ENCODE data around the gene CEACAM7.

The CEACAM7 gene

GRCh38 chr19:41688098-41688497 lies at the start of gene CEACAM7:
Gene CEACAM7 (minus strand): TSS chr19:41688270. CDS start chr19:41688165, 105 bp downstream.
- no peak within 1 kb of the TSS for H3K27ac ChIP-seq
- TF ChIP-seq, protein P1, sequence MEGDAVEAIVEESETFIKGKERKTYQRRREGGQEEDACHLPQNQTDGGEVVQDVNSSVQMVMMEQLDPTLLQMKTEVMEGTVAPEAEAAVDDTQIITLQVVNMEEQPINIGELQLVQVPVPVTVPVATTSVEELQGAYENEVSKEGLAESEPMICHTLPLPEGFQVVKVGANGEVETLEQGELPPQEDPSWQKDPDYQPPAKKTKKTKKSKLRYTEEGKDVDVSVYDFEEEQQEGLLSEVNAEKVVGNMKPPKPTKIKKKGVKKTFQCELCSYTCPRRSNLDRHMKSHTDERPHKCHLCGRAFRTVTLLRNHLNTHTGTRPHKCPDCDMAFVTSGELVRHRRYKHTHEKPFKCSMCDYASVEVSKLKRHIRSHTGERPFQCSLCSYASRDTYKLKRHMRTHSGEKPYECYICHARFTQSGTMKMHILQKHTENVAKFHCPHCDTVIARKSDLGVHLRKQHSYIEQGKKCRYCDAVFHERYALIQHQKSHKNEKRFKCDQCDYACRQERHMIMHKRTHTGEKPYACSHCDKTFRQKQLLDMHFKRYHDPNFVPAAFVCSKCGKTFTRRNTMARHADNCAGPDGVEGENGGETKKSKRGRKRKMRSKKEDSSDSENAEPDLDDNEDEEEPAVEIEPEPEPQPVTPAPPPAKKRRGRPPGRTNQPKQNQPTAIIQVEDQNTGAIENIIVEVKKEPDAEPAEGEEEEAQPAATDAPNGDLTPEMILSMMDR (IDR thresholded peaks at IDR 0.05): no peak
- TF ChIP-seq ZFX (IDR thresholded peaks at IDR 0.05; ENCODE audit: borderline replicate concordance): no peak

GRCh38 chr19:41735071-41735600 lies 47.1 kb upstream of the CEACAM7 start:
- H3K27ac ChIP-seq: no peak overlapping the region
- TF ChIP-seq, protein P1 (IDR thresholded peaks at IDR 0.05): no peak
- TF ChIP-seq ZFX (IDR thresholded peaks at IDR 0.05; ENCODE audit: borderline replicate concordance): no peak

DNA sequence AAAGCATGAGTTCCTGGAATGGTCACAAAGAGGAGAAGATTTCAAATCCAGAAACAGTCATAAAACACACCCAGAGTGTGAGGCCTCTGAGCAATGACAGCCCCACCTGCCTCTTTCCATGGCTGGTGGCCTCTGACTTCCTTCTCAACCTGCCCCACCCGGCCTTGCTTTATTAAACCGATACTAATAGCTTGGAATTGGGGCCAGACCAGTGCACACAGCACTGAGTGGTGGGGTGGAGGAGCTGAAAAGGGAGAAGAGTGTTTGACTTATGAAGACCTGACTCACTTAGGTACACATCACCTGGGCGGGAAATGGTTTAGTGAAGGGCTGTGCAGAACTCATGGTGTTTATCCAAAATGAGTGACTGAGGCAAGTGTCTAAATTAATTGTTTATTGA lies 46.5 kb upstream of the CEACAM7 start:
- TF ChIP-seq, protein P1 (IDR thresholded peaks at IDR 0.05): no peak
- no peak for TF ChIP-seq ZFX (IDR thresholded peaks at IDR 0.05; ENCODE audit: borderline replicate concordance)
- no peak overlapping the region for H3K27ac ChIP-seq

GRCh38 chr19:41734156-41734555 lies 46.1 kb upstream of the CEACAM7 start:
- TF ChIP-seq ZFX (IDR thresholded peaks at IDR 0.05; ENCODE audit: borderline replicate concordance): no peak
- no peak overlapping the region for H3K27ac ChIP-seq

DNA sequence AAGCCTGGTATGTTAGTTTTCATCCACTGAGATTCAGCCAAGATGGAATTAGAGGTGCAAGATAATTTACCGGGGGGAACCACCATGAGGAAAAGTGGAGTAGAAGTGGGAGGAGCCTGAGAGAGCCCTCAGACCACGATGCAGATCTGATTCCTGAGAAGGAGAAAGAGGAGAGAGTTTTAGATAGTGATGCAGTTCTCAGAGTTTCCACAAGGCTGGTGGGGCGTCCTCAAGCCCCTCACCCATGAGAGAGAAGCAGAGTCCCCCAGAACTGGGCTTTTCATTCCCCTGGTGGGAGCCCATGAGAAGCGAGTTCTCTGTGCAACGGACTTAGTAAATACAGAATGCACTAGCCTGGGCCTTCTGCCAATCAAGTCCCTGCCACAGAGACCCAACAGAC lies 38.4 kb upstream of the CEACAM7 start:
- no peak for TF ChIP-seq ZFX (IDR thresholded peaks at IDR 0.05; ENCODE audit: borderline replicate concordance)
- TF ChIP-seq, protein P1 (IDR thresholded peaks at IDR 0.05): no peak
- H3K27ac ChIP-seq: no peak overlapping the region

DNA sequence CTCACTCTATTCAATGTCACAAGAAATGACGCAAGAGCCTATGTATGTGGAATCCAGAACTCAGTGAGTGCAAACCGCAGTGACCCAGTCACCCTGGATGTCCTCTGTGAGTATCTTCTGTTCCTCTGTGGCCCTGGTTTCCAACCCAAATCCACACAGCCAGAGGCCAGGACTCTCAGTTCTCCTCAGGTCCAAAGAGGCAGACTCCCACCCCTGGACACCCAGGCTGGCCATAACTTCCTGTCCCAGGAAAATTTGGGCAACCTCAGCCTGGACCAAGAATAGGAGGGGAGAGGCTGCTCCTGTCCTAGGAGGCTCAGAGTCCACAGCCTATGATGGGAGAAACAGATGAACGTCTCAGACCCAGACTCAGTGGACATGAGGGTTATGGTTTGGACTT lies 32.0 kb upstream of the CEACAM7 start:
- no peak for TF ChIP-seq ZFX (IDR thresholded peaks at IDR 0.05; ENCODE audit: borderline replicate concordance)
- TF ChIP-seq, protein P1 (IDR thresholded peaks at IDR 0.05): no peak
- H3K27ac ChIP-seq: no peak overlapping the region

- H3K27ac ChIP-seq: no peak overlapping the region
- TF ChIP-seq, protein P1 (IDR thresholded peaks at IDR 0.05): no peak
- TF ChIP-seq ZFX (IDR thresholded peaks at IDR 0.05; ENCODE audit: borderline replicate concordance): no peak
Measured at GRCh38 chr19:41718761-41719160, 30.7 kb upstream of the CEACAM7 start.

GRCh38 chr19:41714598-41714997 lies 26.5 kb upstream of the CEACAM7 start:
- TF ChIP-seq, protein P1 (IDR thresholded peaks at IDR 0.05): no peak
- TF ChIP-seq ZFX (IDR thresholded peaks at IDR 0.05; ENCODE audit: borderline replicate concordance): no peak
- no peak overlapping the region for H3K27ac ChIP-seq
